NCI-H82 treated with DMSO at 0.1 percent for 48 hours (cell line): ENCODE data around the gene CFAP69.

Experiments used
- DNase-seq: peaks from one replicate; lab custom pipeline; 2025; ENCODE audit not compliant: unreplicated experiment; lab: John Stamatoyannopoulos, UW

The CFAP69 gene

GRCh38 chr7:90244909-90245851, at the start of gene CFAP69:
CFAP69 (plus strand) TSS chr7:90245174; CDS start chr7:90245425, 251 bp downstream.
- peak; percentile 51 for DNase-seq

DNA sequence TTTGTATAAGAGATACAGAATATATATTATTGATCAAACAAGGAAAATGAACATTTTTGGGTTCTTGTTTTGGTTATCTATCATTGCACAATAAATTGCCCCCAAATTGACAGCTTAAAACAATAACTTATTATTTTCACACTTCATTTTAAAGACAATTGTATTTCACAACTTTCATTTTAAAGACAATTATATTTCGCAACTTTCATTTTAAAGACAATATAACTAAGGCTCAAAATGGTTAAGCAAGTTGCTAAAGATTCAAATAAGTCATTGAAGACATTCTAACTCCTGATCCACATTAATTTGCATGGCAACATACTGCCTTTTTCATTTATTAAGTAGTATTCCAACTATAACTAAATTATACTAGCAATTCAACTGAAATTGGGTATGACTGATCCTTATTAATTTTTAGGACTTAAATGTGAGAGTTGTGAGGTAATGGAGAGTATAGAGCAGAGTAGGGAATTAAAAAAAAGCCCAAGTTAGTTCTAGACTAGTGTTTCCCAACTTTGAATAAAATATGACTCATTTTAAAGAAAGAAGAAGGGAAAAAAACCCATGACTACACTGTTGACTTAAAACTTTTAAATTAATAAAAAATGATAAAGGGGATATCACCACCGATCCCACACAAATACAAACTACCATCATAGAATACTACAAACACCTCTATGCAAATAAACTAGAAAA, 43.3 kb upstream of the CFAP69 start:
- DNase-seq = no peak

DNA sequence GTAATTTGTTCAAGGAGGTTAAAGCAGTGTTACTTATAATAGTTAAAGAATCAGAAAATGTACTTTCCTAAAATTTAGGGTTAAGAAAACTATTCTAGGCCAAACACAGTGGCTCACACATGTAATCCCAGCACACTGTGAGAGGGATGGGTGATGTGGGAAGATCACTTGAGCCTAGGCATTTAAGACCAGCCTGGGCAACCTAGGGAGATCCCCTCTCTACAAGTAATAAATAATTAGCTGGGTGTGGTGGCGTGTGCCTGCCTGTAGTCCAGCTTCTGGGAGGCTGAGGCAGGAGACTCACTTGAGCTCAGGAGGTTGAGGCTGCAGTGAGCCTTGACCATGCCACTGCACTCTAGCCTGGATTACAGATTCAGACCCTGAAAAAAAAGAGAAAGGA, 37.0 kb upstream of the CFAP69 start:
- DNase-seq = no peak

DNA sequence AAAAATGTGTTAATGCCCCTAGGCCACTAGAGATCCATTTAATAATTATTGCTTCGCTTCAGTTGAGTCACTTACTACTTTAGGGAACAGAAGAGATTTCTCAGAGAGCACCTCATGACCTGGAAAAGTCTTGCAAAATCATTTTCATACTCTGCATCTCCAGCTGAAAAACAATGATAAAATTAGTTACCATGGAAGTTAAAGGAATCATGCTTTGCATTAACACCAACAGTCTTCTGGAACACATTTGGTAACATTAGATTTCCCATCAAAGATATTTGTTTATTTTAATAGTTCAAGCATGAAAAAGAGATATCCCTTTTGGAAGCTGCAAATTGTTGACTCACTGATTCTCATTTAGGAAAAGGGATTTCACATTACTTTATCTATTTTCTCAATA, 35.2 kb upstream of the CFAP69 start:
- no peak for DNase-seq

- no peak for DNase-seq
These were observed 34.5 kb upstream of the CFAP69 start for GRCh38 chr7:90210475-90210874.

- no peak for DNase-seq
These were observed 34.0 kb upstream of the CFAP69 start for GRCh38 chr7:90210981-90211380.

DNA sequence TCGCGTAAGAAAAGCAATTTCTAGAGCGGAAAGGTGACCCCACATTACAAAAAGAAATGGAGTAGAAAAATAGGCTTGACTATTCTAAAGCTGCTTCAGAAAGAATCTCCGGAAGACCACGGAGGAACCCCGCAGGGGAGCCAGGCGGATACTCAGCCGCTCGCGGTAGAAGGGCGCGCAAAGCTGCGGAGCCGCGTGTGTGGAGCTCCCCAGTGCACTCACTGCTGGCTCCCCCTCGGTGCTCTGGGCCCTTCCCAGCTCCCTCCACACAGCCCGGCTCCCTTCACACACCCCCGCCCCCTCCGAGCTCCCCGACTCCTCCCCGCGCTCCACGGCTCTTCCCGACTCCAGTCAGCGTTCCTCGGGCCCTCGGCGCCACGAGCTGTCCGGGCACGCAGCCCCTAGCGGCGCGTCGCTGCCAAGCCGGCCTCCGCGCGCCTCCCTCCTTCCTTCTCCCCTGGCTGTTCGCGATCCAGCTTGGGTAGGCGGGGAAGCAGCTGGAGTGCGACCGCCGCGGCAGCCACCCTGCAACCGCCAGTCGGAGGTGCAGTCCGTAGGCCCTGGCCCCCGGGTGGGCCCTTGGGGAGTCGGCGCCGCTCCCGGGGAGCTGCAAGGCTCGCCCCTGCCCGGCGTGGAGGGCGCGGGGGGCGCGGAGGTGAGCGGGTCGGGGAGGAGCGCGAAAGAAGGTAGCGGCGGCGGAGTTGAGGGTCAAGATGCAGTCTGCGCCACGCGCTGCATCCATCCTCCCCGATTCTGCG, 33.4 kb upstream of the CFAP69 start, which contains the start of gene STEAP2:
STEAP2 (plus strand) TSS at position 350 of the 758 bp plus-strand sequence. CDS start 13,343 bp downstream, outside the sequence.
- DNase-seq = peak; percentile 58

- DNase-seq = no peak
These were observed 32.9 kb upstream of the CFAP69 start for GRCh38 chr7:90212149-90212495.

- DNase-seq = no peak
These were observed 31.5 kb upstream of the CFAP69 start for GRCh38 chr7:90213521-90213920.

DNA sequence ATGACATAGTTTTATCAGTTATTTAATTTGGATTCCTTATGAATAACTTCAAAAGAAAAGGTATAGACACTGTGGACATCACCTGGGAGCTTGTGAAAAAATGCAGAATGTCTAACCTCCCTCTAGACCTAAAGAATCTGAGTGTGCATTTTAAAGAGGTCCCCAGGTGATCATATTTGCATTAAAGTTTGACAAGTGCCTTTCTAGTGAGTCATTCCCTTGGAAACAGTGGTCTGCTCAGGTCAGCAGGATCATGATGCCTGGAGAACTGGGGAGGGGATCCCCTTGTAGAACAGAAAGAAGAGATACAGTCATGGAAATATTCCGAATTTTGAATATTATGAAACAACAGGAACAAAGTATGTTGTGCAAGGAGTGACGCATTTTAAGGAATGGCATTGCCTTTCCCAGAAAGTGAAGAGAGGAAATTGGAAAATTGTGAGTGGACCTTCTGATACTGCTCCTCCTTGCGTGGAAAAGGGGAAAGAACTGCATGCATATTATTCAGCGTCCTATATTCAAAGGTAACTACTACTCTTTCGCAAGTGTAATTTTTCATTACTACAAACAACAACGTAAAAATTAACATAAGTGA, 28.8 kb upstream of the CFAP69 start:
- DNase-seq = no peak

- DNase-seq = no peak
These were observed 28.2 kb upstream of the CFAP69 start for GRCh38 chr7:90216771-90217170.

DNA sequence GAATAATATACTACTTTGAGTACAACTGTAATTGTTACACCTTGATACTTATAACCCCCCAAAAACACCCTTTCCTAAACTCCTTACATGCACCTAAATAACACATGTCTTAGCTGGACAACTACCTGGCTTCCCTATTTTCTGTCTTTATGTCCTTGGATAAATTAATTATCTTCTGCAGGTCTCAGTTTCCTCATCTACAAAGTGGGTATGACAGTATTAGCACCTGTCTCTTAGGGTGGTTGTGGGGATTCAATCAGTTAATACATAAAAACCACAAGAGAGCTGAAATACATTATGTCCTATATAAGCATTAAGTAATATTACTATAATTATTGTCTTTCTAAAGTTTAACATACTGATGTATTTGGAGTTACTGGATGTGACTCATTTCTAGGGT, 22.6 kb upstream of the CFAP69 start:
- DNase-seq = no peak

- no peak for DNase-seq
These were observed 21.9 kb upstream of the CFAP69 start for GRCh38 chr7:90222811-90223725.

DNA sequence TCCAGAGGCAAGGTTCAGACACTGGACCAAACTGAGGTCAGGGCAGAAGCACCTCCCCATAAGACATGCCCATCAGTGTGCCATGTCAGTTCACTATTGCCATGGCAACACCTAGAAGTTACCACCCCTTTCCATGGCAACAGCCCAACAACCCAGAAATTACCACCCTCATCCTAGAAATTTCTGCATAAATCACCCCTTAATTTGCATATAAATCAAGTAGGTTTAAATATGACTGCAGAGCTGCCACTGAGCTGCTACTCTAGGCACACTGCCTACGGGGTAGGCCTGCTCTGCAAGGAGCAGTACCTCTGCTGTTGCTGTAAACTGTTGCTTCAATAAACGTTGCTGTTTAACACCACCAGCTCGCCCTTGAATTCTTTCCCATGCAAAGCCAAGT, 20.8 kb upstream of the CFAP69 start:
- no peak for DNase-seq

GRCh38 chr7:90225181-90225580, 19.8 kb upstream of the CFAP69 start:
- DNase-seq = peak; percentile 42

DNA sequence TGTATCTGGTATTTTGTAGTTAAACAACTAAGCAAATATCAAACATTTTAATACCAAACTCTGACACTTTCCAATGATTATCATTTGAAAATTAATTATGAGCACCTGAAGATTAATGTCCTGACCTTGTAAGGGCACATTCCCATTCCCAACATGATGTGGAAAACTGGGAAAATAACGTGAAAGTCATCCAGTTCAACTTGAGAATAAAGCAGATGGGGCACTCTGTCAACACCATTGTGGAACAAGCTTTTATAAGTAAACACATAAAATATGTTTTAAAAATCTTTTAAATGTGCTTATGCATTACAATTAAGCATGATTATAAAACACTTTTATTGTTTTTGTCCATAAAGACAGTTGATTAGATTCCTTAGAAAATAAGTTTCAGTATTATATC, 19.4 kb upstream of the CFAP69 start:
- DNase-seq = no peak

GRCh38 chr7:90227259-90227658, 17.7 kb upstream of the CFAP69 start:
- DNase-seq = no peak

DNA sequence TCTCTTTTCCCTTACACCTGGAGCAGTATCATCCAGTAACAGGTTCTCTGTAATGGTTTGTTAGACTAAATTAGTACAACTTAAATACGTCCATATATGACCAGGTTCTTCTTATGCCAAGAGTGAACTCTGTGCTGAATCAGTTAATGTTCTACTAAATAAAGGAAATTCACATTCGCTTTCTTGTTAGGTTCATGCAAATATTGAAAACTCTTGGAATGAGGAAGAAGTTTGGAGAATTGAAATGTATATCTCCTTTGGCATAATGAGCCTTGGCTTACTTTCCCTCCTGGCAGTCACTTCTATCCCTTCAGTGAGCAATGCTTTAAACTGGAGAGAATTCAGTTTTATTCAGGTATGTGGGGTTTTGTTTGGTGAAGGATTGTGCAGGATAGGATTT, 15.3 kb upstream of the CFAP69 start:
- no peak for DNase-seq

- DNase-seq = no peak
These were observed 14.1 kb upstream of the CFAP69 start for GRCh38 chr7:90230834-90231233.

DNA sequence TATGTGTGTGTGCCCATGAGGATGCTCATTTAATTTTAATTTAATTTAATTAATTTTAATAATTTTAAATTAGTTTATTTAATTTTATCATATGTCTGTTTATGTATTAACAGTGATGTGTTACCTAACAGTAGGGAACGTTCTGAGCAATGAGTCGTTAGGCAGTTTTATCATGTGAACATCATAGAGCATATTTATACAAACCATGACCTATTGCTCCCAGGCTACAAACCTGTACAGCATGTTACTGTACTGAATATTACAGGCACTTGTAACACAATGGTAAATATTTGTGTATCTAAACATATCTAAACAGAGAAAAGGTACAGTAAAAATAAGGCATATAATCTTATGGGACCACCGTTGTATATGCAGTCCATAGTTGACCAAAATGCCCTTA, 13.7 kb upstream of the CFAP69 start:
- DNase-seq = no peak
